Liver (tissue), 3 donors: Measurements from ENCODE around the gene CDC25A.

Experiments
- CTCF ChIP-seq: fragments of 150-350 bp; IDR thresholded peaks from 2 replicates; pipeline ENCODE4 v1.5.1; 2017; ENCODE audit warnings: improper control_type of control experiment, low read depth, low read length; ENCODE audit not compliant: missing input control
- EGR1 ChIP-seq, 2 donors: IDR thresholded peaks; 2 replicates each; pipeline ENCODE4 v1.6.1; 2016 to 2018; ENCODE audit warnings: antibody characterized with exemption in 2 of 2, low read depth in 2 of 2
- GABPA ChIP-seq, 2 donors: IDR thresholded peaks in 1 of 2; conservative IDR thresholded peaks in 1 of 2; 2 replicates each; pipeline ENCODE4 v1.6.1; 2016; ENCODE audit warnings: antibody characterized with exemption in 2 of 2, mild to moderate bottlenecking in 1 of 2, moderate library complexity in 1 of 2
- JUND ChIP-seq, 2 donors: IDR thresholded peaks; 2 replicates each; pipeline ENCODE4 v1.6.1; 2016; ENCODE audit warnings: antibody characterized with exemption in 2 of 2
- MAX ChIP-seq: IDR thresholded peaks from 2 replicates; pipeline ENCODE4 v1.6.1; 2016; ENCODE audit warnings: antibody characterized with exemption
- RAD21 ChIP-seq, 2 donors: IDR thresholded peaks; 2 replicates each; pipeline ENCODE4 v1.6.1; 2016; ENCODE audit warnings: antibody characterized with exemption in 2 of 2, mild to moderate bottlenecking in 2 of 2
- REST ChIP-seq: IDR thresholded peaks from 2 replicates; pipeline ENCODE4 v1.6.1; 2016; ENCODE audit warnings: antibody characterized with exemption, mild to moderate bottlenecking
- RXRA ChIP-seq, 2 donors: IDR thresholded peaks; 2 replicates each; pipeline ENCODE4 v1.6.1; 2017 to 2018; ENCODE audit warnings: antibody characterized with exemption in 2 of 2, mild to moderate bottlenecking in 1 of 2
- SP1 ChIP-seq: IDR thresholded peaks from 2 replicates; pipeline ENCODE4 v1.6.1; 2018; ENCODE audit warnings: antibody characterized with exemption, mild to moderate bottlenecking
- TAF1 ChIP-seq: conservative IDR thresholded peaks from 2 replicates; pipeline ENCODE4 v1.6.1; 2016; ENCODE audit warnings: antibody characterized with exemption, mild to moderate bottlenecking
- YY1 ChIP-seq: IDR thresholded peaks from 2 replicates; pipeline ENCODE4 v1.6.1; 2016; ENCODE audit warnings: antibody characterized with exemption, mild to moderate bottlenecking
- ZBTB33 ChIP-seq: IDR thresholded peaks from 2 replicates; pipeline ENCODE4 v1.6.1; 2016; ENCODE audit warnings: antibody characterized with exemption
- TF ChIP-seq, protein P1 (sequence below): IDR thresholded peaks from 2 replicates; pipeline ENCODE4 v1.6.1; 2016; ENCODE audit warnings: antibody characterized with exemption
- donor health status: healthy.
- donor health status: healthy.

DNA sequence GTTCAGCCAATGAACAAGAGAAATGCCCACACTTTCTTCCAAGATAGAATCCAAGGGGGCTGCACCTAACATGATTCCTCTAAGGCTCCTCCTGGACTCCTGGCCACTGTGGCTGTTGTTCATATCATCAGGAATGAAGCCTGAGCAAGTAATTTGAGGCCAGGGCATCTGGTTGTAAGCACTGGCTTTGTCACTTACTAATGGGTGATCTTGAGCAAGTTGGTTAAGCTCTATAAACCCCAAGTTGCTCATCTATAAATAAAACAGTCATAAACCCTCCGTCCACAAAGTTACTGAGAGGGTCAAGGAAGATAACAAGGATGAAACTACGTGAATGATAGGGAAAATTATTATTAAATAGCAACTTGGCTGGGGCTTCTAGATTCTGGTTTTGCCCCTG, 58.3 kb downstream of the CDC25A start:
- TF ChIP-seq CTCF (no peak), REST (no peak), RAD21 (IDR thresholded peaks at IDR 0.05) (no peak), ZBTB33 (no peak), TAF1 (no peak), SP1 (no peak), YY1 (no peak), EGR1 (IDR thresholded peaks at IDR 0.05; ENCODE audit: low read depth in 2 of 2) (no peak), MAX (no peak), JUND (IDR thresholded peaks at IDR 0.05) (no peak), GABPA (IDR thresholded peaks at IDR 0.05 in 1 of 2, conservative IDR thresholded peaks at IDR 0.05 in 1 of 2) (no peak), RXRA (IDR thresholded peaks at IDR 0.05) (no peak)
- TF ChIP-seq, protein P1, sequence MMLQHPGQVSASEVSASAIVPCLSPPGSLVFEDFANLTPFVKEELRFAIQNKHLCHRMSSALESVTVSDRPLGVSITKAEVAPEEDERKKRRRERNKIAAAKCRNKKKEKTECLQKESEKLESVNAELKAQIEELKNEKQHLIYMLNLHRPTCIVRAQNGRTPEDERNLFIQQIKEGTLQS, result no peak
